GM06990 (cell line): ENCODE measurements around the gene RPL11.
"Not testable (repeated sequence)": the region's sequence is repeated elsewhere in the genome, so short reads cannot be mapped to it uniquely, and the experiment has no call there.

ENCODE experiments used
- DNase-seq: peaks from one replicate; pipeline ENCODE4 v3.0.0-alpha.2; 2011; ENCODE audit not compliant: insufficient read length; ENCODE audit errors: extremely low read depth
- H3K27me3 ChIP-seq: replicated peaks from 2 replicates; pipeline ENCODE4 v1.6.0; 2011; ENCODE audit warnings: low read length; ENCODE audit not compliant: control insufficient read depth, insufficient read depth
- H3K36me3 ChIP-seq: 2 replicates; pipeline ENCODE4 v1.5.1; 2011; ENCODE audit warnings: low read length; ENCODE audit not compliant: control insufficient read depth, insufficient read depth
- H3K4me3 ChIP-seq: replicated peaks from 2 replicates; pipeline ENCODE4 v1.5.1; 2011; ENCODE audit warnings: low read depth, mild to moderate bottlenecking, control low read depth, low read length
- CTCF ChIP-seq: IDR thresholded peaks from 2 replicates; pipeline ENCODE4 v1.5.1; 2011; ENCODE audit warnings: low read length, control low read depth, mild to moderate bottlenecking, inconsistent platforms; ENCODE audit not compliant: insufficient read depth, poor library complexity, severe bottlenecking

The RPL11 gene

GRCh38 chr1:23673086-23673813 lies 18.4 kb upstream of the RPL11 start:
- Histone ChIP-seq H3K27me3 (no peaks in the 10 kb centered on the region), H3K36me3 (no peaks in the 10 kb centered on the region), H3K4me3 (no peak overlapping the region)
- TF ChIP-seq CTCF = no peak
- no peak for DNase-seq

GRCh38 chr1:23679815-23680214 lies 11.8 kb upstream of the RPL11 start:
- H3K27me3 ChIP-seq = no peaks in the 10 kb centered on the region
- DNase-seq = no peak
- H3K36me3 ChIP-seq = no peaks in the 10 kb centered on the region
- TF ChIP-seq CTCF = no peak
- no peak overlapping the region for H3K4me3 ChIP-seq

- no peaks in the 10 kb centered on the region for H3K36me3 ChIP-seq
- DNase-seq = no peak
- no peak overlapping the region for H3K4me3 ChIP-seq
- H3K27me3 ChIP-seq = no peaks in the 10 kb centered on the region
- no peak for TF ChIP-seq CTCF
Measured at GRCh38 chr1:23682946-23683345, 8.7 kb upstream of the RPL11 start.

- no peak overlapping the region for H3K4me3 ChIP-seq
- no peaks in the 10 kb centered on the region for H3K27me3 ChIP-seq
- H3K36me3 ChIP-seq = no peaks in the 10 kb centered on the region
- DNase-seq = no peak
- no peak for TF ChIP-seq CTCF
Measured at GRCh38 chr1:23684415-23684814, 7.2 kb upstream of the RPL11 start.

- not testable (repeated sequence) for H3K36me3 ChIP-seq, H3K4me3 ChIP-seq, H3K27me3 ChIP-seq, DNase-seq
Measured at GRCh38 chr1:23685197-23685596, 6.4 kb upstream of the RPL11 start.

- DNase-seq, H3K27me3 ChIP-seq, H3K36me3 ChIP-seq, H3K4me3 ChIP-seq: not testable (repeated sequence)
Measured at GRCh38 chr1:23687680-23688079, 3.9 kb upstream of the RPL11 start.

GRCh38 chr1:23688281-23688680 lies 3.3 kb upstream of the RPL11 start:
- H3K27me3 ChIP-seq, DNase-seq, H3K4me3 ChIP-seq: not testable (repeated sequence)

More at GRCh38 chr1:23688281-23688680, 3.3 kb upstream of the RPL11 start:
- not testable (repeated sequence) for H3K36me3 ChIP-seq
